ENCODE measurements around the gene ACBD7.

The ACBD7 gene

DNA sequence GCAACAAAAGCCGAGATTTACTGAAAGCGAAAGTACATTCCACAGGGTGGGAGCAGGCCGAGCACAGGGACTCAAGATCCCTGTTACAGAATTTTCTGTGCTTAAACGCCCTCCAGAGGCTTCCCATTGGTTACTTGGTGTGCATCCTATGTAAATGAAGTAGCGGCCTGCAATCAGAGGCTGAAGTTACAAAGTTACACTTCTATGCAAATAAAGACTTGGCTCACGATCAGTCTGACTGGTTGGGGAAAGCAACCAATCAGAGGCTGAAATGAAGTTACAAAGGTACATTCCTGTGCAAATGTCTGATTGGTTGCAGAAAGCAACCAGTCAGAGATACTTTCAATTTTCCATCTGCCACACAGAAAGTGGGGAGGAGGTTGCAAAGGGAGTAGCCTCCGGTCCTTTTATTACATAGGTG, 4.1 kb downstream of the ACBD7 start:
- peak; percentile 92 for DNase-seq

DNA sequence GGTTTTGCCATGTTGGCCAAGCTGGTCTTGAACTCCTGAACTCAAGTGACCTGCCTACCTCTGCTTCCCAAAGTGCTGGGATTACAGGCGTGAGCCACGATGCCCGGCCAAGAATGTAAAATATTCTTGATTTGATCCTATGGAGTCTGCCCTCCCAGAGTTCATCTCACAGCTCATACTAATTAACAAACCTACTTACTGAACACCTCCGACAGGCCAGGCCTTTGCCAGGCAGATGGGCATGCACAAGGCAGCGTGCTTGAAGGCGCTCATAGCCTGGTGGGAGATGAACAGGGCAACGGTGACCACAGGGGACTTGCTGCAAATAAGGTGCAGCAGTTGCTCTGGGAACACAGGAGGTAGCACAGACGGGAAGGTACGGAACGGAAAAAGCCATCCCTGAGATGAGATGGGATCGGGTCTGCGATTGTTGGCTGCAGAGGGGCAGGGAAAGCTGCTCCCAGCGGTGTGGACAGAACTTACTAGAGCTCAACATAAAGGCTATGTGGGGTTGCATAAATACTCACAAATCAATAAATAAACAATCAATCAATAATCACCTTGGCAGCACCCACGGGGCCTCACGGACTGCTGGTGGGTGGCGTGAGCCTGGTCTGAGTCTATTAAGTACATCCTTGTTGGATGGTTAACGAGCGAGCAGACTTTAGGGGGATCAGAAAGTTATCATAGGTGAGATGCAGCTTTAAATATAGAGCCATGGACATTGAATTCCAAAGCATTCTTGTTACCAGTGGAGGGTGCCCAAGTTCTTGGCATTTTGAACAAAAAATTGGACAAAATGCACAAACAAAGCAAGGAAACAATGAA, 4.7 kb downstream of the ACBD7 start:
- DNase-seq: no peak

DNA sequence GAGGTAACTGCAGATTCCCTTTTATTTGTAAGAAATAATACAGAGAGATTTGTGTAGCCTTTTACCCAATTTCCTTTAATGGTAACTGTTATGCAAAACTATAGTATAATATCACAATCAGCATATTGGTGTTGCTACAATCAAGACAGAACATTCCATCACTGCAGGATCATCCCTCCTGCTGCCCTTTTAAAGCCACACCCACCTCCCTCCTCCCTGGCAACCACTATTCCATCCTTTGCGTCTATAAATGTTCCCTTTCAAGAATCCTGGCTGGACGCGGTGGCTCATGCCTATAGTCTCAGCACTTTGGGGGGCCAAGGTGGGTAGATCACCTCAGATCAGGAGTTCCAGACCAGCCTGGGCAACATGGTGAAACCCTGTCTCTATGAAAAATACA, 13.2 kb downstream of the ACBD7 start:
- DNase-seq: no peak

DNA sequence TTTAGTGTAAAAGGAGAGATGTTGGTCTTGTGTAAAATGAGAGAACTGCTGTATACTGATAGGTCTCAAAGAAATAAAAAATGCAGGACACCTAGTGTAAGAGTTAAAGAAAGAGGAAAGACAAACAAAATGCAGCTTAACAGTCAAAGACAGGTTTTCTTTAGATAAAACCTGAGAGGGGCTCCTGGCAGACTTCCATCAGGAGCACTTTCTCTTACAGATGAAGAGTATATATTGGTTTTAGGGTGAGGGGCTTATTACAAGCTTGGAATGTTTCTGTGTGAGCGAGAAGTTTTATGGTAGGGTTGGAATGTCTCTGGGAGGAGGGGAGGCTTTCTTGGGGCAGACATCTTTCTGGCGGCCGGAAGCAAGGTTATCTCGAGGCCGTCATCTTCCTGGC, 16.2 kb downstream of the ACBD7 start:
- DNase-seq: no peak

DNA sequence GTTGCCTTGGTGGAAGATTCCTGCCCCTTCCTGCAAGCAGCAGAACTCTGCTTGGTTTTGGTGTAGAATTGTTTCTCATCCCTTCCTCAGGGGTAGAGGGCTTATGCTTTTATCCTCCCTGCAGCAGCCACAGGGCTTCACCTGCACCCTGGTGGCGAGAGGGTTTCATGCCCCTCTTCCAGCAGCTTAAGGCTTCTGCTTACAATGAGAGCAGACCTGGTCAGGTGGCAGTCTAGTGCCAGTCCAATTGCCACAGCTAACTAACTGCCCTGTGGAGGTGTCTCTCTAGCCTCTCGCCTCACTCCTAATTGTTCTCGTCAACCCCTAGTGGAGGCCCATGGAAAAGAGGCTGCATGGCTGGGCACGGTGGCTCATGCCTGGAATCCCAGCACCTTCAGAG, 19.3 kb downstream of the ACBD7 start:
- no peak for DNase-seq

DNA sequence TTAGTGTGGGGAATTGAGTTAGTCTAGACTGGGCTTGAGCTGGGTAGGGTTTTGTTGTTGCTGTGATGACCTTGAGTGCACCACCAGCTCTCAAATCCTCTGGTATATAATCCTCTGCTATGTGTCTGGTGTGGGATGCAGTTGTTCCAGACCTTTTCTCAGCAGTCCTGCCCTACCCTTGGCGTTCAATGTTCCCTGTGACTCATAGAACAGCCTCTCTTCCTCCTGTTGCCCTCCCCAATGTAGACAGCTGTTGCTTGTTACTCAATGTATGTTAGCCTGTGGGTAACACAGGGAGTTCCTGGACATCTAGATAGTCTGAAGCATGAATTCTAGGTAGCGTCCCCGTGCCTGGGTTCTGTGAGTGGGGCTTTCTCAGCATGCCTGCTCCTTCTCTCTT, 19.8 kb downstream of the ACBD7 start:
- peak; percentile 75 for DNase-seq

DNA sequence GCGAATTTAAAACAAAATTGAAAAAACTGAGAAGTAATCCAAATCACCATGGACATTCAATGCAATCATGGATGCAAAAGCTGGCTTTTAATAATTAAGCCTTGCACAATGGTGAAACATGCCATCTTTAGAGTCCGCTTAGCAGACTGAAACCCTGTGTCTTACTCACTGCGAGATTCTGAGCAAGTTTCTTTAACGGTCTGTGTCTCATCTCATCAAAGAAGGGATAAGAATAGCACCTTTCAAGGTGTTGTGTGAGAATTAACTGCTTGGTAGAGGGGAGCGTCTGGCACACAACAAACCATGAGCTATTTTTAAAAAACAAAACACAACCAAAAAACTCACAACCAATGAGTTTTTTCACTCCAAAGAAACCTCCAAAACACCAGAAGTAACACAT, 21.4 kb downstream of the ACBD7 start:
- no peak for DNase-seq

DNA sequence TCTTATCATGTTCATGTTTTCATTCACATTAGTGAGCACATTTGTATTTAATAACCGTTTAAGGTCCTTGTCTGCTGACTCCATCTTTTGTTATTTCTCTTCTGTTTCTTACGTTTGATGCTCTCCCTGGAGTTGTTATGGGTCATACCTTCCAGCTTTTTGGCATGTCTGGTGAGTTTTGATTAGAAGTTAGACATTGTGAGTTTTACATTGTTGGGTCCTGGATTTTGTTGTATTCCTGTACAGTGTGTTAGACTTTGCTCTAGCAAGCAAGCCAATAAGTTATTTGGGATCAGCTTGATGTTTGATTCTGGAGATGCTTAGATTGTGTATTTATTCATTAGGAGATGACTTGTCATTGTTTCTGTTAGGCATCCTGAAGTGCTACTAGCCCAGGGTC, 27.9 kb downstream of the ACBD7 start:
- no peak for DNase-seq

DNA sequence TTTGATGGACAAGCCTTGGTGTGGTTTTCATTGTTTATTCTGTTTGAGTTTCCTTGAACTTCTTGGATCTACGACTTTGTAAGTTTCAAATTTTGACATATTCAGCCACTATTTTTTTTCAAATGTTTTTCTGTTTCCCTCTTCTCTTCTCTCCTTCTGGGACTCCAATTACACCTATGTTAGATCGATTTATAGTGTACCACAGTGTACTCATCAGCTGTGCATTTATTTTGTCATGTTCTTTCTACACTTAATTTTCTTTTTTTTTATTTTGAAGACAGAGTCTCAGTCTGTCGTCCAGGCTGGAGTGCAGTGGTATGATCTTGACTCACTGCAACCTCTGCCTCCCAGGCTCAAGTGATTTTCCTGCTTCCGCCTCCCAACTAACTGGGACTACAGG, 28.7 kb downstream of the ACBD7 start:
- DNase-seq: no peak

DNA sequence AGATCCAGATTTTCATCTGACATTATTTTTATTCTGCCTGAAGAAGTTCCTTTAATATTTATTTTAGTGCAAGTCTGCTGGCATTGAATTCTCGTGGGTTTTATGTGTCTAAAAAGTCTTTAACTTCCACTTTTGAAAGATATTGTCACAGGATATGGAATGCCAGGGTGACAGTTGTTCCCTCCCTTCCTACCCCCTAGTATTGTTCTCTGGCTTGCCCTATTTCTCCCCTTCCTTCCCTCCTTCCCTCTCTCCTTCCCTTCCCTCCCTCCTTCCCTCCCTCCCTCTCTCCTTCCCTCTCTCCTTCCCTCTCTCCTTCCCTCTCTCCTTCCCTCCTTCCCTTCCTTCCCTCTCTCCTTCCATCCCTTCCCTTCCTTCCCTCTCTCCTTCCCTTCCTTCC, 29.9 kb downstream of the ACBD7 start:
- DNase-seq: no peak

DNA sequence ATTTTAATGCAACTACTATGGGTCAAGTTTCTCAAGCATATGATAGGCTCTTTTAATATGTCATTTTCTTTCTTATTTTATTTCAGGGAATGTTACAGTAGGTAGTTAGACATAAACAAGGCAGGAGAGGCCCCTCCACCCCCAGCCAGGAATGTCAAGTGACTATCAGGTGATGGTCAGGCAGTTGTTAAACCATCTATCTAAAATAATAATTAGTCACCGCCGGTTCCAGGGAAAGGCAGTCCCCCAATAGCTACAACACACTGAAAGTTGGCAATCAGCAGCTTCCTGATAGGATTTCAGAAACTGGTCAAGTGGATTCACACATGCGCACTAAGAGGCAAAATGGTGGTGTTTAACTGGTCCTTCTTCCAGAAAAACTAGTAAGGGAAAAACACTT, 35.5 kb downstream of the ACBD7 start:
- no peak for DNase-seq

DNA sequence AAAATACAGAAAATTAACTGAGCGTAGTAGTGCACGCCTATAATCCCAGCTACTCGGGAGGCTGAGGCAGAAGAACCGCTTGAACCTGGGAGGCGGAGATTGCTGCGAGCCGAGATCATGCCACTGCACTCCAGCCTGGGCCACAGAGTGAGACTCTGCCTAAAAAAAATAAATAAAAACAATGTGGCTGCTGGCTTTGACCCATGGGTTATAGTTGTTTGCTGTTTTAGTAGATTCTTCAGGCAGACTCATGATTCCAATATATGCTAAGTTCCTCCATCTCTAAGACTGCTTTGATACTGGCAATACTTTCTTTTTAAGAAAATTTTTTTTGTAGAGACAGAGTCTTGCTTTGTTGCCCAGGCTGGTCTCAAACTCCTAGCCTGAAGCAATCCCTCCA, 36.5 kb downstream of the ACBD7 start:
- no peak for DNase-seq

DNA sequence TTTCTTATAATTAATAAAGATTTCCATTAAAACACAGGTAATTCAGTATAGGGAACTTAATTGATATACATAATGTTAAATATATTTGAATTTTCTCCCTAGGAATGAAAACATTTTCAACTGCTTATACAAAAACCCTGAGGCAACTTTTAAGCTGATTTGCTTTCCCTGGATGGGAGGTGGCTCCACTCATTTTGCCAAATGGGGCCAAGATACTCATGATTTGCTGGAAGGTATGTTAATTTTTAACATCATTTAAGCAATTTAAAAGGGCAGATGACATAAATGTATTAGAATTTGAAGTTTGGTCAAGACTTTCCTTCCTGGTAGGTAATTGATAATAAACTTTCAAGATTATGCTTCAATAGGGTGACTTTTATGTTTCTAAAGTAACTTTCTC, 39.0 kb downstream of the ACBD7 start:
- no peak for DNase-seq

DNA sequence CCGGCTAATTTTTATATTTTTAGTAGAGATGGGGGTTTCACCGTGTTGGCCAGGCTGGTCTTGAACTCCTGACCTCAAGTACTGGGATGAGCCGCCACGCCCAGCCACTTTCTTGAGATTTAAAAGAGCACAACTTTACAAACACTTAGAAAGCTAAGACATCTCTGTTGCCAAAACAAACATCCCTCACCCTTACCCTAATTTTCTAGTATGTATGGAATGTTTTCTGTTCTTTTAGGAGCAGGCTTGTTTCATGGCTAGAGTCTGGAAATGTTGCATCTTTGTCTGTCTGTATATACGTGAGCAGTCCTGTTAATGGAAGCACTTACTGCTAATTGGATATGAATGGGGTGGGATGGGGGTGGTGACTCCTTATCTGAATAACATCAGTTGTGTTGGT, 42.0 kb downstream of the ACBD7 start:
- peak; percentile 17 for DNase-seq

DNA sequence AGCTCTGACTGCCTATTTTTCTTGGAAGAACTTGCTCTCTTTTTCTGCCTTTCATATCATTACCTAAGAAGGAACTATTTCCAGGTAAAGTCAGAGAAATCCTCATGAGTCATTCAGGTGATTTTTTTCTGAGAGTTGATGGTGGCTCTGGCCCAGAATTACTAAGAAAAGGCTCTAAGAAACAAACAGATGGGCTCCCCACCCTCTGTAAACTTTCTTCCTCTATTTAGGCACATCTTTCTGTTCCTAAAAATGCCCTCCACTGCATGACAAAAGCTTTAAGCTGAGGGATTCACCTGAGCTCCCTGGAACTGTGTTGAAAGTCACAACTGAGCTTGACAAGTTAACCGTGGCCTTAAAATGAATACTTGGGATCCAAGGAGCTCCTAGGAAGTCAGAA, 43.2 kb downstream of the ACBD7 start:
- DNase-seq: no peak

DNA sequence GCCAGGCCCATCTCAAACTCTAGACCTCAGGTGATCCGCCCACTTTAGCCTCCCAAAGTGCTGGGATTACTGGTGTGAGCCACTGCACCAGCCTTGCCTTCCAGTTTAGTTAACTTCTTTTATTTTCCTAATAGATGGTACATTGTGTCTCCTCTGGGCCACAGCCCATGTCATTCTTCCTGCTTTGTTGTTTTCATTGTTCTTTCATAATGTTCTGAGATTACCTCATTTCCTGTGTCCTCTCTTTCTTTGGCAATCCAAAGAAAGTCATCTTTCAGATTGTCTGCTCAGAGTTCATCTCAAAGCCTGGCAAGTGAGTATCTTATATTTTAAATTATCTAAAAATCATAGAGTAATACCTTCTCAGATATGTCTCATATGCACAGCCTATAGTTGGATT, 44.9 kb downstream of the ACBD7 start, which contains the start of gene OLAH:
TSS of gene OLAH (plus strand) at position 270 of the 400 bp plus-strand sequence. CDS start 3,346 bp downstream, outside the sequence.
- peak; percentile 2 for DNase-seq

DNA sequence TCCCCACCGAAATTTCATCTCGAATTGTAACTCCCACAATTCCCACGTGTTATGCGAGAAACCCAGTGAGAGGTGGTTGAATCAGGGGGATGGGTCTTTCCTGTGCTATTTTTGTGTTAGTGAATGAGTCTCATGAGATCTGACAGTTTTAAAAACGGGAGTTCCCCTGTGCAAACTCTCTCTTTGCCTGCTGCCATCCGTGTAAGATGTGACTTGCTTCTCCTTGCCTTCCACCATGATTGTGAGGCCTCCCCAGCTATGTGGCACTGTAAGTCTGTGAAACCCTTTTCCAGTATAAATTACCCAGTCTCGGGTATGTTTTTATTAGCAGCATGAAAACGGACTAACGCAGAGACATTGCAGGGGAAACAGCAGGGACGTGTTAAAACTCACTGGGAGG, 50.2 kb downstream of the ACBD7 start:
- DNase-seq: no peak

DNA sequence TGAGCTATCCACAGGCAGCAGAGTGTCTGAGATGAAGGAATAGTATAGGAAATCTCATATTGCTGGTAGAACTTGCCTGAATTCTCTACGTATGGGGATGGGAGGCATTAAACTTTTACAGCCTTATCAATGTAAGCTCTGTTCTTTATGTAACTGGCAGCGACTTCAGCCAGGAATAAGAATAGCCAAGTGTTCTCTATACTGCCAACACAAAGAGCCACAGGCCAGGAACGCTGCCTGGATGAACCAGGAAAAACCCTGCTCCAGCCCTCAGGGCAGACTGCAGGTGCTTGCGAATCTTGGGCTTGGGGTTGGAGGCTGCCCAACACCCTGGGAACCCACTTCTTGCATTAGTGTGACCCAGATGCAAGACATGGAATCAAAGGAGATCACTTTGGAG, 50.9 kb downstream of the ACBD7 start:
- no peak for DNase-seq

DNA sequence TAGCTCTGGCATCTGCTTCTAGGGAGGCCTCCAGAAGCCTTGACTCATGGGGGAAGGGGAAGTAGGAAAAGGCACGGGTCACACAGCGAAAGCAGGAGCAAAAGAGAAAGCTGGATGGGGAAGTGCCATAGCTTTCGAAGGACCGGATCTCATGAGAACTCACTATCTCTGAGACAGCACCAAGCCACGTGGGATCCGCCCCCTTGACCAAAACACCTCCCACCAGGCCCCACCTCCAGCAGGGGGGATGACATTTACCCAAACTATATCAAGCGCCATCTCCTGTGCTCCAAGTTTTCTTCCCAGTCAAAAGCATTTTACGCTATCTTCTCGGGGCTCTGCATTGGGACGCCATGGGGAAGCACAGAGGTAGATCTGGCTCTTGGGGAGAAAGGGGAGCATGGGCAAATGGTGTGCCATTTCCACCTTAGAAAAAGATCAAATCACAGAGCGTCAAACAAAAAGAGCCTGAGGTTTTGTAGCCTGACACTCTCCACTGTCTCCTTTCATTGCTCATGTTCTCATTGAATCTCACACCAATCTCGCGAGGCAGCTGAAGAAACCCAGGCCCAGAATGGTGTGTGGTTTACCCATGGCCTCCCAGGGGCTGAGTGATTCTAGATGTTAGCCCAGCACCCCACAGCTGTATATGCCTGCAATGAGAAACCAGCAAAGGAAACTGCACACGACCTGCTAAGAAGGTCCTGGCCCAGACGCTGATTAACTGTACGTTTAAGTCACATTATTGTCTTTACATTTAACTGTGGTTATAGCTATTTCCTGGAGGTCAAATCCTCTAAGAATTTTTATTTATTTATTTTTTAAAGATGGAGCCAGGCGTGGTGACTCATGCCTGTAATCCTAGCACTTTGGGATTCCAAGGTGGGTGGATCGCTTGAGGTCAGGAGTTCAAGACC, 52.9 kb downstream of the ACBD7 start:
- DNase-seq: peak; percentile 72

DNA sequence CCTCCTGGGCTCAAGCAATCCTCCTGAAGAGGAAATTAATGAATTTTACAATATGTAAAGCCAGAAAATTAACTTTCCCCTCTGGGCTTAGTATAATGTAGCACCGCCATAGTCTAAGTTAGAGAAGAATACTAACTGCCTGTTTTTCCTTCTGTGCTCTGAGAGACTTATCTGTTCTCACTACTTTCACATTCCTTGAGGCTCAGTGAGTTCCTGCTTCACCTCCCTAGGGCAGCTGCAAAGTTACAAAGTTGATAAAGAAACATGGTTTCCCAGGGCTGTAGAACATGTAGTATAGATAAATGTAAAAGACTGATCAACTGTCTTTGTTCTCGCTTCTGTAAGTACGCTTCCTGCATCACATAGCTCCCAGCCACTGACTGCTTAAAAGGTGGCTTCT, 60.8 kb downstream of the ACBD7 start:
- DNase-seq: no peak

Data from HCEC 1CT (cell line).